Ishikawa (cell line): Measurements from ENCODE around the gene C20orf173.

Source experiments
- CEBPB ChIP-seq: IDR thresholded peaks from 2 replicates; pipeline ENCODE4 v1.6.1; 2012
- CREB1 ChIP-seq: IDR thresholded peaks from 2 replicates; pipeline ENCODE4 v1.6.1; 2012; ENCODE audit warnings: low read depth
- EGR1 ChIP-seq: IDR thresholded peaks from 2 replicates; pipeline ENCODE4 v1.6.1; 2012
- EP300 ChIP-seq: IDR thresholded peaks from 2 replicates; pipeline ENCODE4 v1.6.1; 2012; ENCODE audit warnings: borderline replicate concordance
- FOXM1 ChIP-seq: IDR thresholded peaks from 2 replicates; pipeline ENCODE4 v1.6.1; 2012; ENCODE audit warnings: low read depth, borderline replicate concordance
- NFIC ChIP-seq: IDR thresholded peaks from 2 replicates; pipeline ENCODE4 v1.6.1; 2012
- RAD21 ChIP-seq: IDR thresholded peaks from 2 replicates; pipeline ENCODE4 v1.6.1; 2012; ENCODE audit warnings: low read depth
- TAF1 ChIP-seq: IDR thresholded peaks from 2 replicates; pipeline ENCODE4 v1.6.1; 2012; ENCODE audit warnings: low read depth, mild to moderate bottlenecking
- TCF12 ChIP-seq: IDR thresholded peaks from 2 replicates; pipeline ENCODE4 v1.6.1; 2012; ENCODE audit warnings: low read depth
- YY1 ChIP-seq: IDR thresholded peaks from 2 replicates; pipeline ENCODE4 v1.6.1; 2012; ENCODE audit warnings: low read depth
- TF ChIP-seq, protein P1 (sequence below): IDR thresholded peaks from 2 replicates; pipeline ENCODE4 v1.6.1; 2012; ENCODE audit warnings: low read depth, mild to moderate bottlenecking
- TF ChIP-seq, protein P2 (sequence below): IDR thresholded peaks from 2 replicates; pipeline ENCODE4 v1.6.1; 2012

DNA sequence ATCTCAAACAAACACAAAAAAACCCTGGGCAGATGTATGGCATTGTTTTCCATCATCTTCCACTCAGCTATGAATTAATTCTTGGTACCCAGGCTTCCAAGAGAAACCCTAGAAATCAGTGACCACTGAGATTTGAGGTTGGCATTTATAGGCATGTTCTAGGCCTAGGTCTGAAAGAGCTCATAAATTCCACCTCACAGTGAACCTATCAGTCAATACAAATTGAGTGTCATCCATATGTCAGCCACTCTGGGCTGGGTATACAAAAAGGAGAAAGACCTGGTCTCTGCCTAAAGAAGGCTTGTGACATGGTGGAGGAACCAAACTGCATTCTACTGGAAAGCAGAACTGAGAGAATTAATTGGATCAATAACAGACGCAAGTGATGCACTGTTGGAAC is 30.2 kb downstream of the C20orf173 start:
- TF ChIP-seq EP300 (no peak), TCF12 (no peak), RAD21 (no peak), FOXM1 (no peak), YY1 (no peak), CREB1 (no peak), TAF1 (no peak), CEBPB (no peak), EGR1 (no peak), NFIC (no peak)
- TF ChIP-seq, protein P1, sequence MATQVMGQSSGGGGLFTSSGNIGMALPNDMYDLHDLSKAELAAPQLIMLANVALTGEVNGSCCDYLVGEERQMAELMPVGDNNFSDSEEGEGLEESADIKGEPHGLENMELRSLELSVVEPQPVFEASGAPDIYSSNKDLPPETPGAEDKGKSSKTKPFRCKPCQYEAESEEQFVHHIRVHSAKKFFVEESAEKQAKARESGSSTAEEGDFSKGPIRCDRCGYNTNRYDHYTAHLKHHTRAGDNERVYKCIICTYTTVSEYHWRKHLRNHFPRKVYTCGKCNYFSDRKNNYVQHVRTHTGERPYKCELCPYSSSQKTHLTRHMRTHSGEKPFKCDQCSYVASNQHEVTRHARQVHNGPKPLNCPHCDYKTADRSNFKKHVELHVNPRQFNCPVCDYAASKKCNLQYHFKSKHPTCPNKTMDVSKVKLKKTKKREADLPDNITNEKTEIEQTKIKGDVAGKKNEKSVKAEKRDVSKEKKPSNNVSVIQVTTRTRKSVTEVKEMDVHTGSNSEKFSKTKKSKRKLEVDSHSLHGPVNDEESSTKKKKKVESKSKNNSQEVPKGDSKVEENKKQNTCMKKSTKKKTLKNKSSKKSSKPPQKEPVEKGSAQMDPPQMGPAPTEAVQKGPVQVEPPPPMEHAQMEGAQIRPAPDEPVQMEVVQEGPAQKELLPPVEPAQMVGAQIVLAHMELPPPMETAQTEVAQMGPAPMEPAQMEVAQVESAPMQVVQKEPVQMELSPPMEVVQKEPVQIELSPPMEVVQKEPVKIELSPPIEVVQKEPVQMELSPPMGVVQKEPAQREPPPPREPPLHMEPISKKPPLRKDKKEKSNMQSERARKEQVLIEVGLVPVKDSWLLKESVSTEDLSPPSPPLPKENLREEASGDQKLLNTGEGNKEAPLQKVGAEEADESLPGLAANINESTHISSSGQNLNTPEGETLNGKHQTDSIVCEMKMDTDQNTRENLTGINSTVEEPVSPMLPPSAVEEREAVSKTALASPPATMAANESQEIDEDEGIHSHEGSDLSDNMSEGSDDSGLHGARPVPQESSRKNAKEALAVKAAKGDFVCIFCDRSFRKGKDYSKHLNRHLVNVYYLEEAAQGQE, result no peak
- TF ChIP-seq, protein P2, sequence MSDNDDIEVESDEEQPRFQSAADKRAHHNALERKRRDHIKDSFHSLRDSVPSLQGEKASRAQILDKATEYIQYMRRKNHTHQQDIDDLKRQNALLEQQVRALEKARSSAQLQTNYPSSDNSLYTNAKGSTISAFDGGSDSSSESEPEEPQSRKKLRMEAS, result no peak
